ENCODE results near the gene TTC21A.

GRCh38 chr3:39075910-39076309 is 31.6 kb upstream of the TTC21A start:
- TF ChIP-seq CTCF (IDR thresholded peaks at IDR 0.05; ENCODE audit: low read length): no peak
- TF ChIP-seq EZH2 (optimal IDR thresholded peaks at IDR 0.05; ENCODE audit: low read depth, low read length): no peak
